C4-2B (cell line): ENCODE data around the gene MORN5.

Source experiments
- ZFX ChIP-seq: fragments of 450-650 bp; IDR thresholded peaks from 2 replicates; pipeline ENCODE4 v1.6.1; 2017
- TF ChIP-seq, protein P1 (sequence below): fragments of 450-650 bp; conservative IDR thresholded peaks from 2 replicates; pipeline ENCODE4 v1.5.1; 2017; ENCODE audit warnings: mild to moderate bottlenecking

DNA sequence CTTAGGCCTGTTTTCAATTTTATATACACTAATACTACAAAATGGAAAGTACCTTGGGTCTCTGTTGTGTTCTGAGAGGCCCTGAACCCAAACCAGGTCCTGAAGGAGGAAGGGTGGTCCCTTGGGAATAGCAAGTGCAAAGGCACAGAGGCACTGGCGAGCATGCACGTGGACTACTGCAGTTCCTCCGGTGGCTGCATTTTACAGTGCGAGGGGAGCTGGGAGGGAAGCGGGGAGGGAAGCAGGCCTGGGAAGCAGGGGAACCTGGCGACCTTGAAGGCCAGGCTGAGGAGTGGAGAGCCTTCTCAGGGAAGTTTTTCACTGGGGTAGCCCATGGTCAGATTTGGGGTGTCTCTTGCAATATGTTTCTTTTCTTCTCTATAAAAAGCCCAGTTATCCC, 33.9 kb downstream of the MORN5 start:
- TF ChIP-seq, protein P1, sequence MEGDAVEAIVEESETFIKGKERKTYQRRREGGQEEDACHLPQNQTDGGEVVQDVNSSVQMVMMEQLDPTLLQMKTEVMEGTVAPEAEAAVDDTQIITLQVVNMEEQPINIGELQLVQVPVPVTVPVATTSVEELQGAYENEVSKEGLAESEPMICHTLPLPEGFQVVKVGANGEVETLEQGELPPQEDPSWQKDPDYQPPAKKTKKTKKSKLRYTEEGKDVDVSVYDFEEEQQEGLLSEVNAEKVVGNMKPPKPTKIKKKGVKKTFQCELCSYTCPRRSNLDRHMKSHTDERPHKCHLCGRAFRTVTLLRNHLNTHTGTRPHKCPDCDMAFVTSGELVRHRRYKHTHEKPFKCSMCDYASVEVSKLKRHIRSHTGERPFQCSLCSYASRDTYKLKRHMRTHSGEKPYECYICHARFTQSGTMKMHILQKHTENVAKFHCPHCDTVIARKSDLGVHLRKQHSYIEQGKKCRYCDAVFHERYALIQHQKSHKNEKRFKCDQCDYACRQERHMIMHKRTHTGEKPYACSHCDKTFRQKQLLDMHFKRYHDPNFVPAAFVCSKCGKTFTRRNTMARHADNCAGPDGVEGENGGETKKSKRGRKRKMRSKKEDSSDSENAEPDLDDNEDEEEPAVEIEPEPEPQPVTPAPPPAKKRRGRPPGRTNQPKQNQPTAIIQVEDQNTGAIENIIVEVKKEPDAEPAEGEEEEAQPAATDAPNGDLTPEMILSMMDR, result no peak
- no peak for TF ChIP-seq ZFX
